ENCODE results near the gene BRINP2. TPM values are rescaled to one million over a fixed set of nuclear protein-coding genes. Genes with fewer than 3 reads are reported as not detected.

BRINP2 gene
- total RNA-seq, 1 experiment from 2014 or later, result 0.24 TPM

DNA sequence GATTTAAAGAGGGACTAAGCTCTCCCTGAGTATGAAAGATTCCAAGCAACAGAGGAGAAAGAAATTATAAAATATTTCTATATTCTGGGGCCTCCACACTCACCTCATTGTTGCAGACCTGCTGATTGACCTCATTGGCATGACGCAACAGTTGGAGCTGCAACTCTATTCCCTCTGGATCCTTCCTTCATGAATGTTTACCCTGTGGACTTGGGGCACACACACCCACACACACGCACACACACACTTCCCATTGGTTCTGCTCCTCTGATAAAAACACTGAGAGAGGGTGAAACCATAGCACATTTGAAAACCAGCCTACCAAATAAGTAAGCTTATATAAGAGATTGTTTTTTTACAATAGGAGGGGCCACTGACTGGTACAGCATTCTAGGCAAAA is 159.1 kb downstream of the BRINP2 start:
- ChIA-PET CTCF (interaction anchor here (1.1 kb wide), 1 partner anchor 74 kb away, joined by 4 read pairs; no protein-coding TSS in a partner anchor), POLR2A (no interaction called here)
- DNase-seq (ENCODE audit: low spot score) (no peak), ATAC-seq (no peak)
- no peak for TF ChIP-seq NFYB (CRISPR knock-in tag; conservative IDR thresholded peaks at IDR 0.05; ENCODE audit: low read depth)
- TF ChIP-seq FOXJ3 (CRISPR knock-in tag; IDR thresholded peaks at IDR 0.05; ENCODE audit: borderline replicate concordance), result no peak
- no peak for TF ChIP-seq ATF2 (CRISPR knock-in tag; IDR thresholded peaks at IDR 0.05; ENCODE audit: borderline replicate concordance, low read depth)
- TF ChIP-seq, protein P1, sequence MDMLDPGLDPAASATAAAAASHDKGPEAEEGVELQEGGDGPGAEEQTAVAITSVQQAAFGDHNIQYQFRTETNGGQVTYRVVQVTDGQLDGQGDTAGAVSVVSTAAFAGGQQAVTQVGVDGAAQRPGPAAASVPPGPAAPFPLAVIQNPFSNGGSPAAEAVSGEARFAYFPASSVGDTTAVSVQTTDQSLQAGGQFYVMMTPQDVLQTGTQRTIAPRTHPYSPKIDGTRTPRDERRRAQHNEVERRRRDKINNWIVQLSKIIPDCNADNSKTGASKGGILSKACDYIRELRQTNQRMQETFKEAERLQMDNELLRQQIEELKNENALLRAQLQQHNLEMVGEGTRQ (CRISPR knock-in tag; IDR thresholded peaks at IDR 0.05), result no peak
- TF ChIP-seq NR3C1 (CRISPR knock-in tag; conservative IDR thresholded peaks at IDR 0.05; ENCODE audit: low read depth), result no peak
- TF ChIP-seq SOX15 (CRISPR knock-in tag; IDR thresholded peaks at IDR 0.05), result no peak
- peaks cover 4% of the 10 kb centered on the region; the same call in 1 of the 2 replicates for H3K36me3 Mint-ChIP-seq
- H3K27me3 Mint-ChIP-seq (ENCODE audit: low read depth), result no peaks in the 10 kb centered on the region; the same call in 1 of the 2 replicates
- H3K4me3 Mint-ChIP-seq, result no peak overlapping the region
- H3K9me3 Mint-ChIP-seq, result peaks cover 10% of the 10 kb centered on the region
- no peaks in the 10 kb centered on the region for H3K4me1 Mint-ChIP-seq
- no peak overlapping the region for H3K27ac Mint-ChIP-seq

Other genes starting within 250 kb of the BRINP2 start
- gene ASTN1, start 6.2 kb upstream of the BRINP2 start, total RNA-seq (2021), result 3.4 to 5.0 TPM (median 4.7 TPM) in 3 replicates